Measurements from ENCODE around the gene GIPC1.

Gene GIPC1, protein sequence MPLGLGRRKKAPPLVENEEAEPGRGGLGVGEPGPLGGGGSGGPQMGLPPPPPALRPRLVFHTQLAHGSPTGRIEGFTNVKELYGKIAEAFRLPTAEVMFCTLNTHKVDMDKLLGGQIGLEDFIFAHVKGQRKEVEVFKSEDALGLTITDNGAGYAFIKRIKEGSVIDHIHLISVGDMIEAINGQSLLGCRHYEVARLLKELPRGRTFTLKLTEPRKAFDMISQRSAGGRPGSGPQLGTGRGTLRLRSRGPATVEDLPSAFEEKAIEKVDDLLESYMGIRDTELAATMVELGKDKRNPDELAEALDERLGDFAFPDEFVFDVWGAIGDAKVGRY

DNA sequence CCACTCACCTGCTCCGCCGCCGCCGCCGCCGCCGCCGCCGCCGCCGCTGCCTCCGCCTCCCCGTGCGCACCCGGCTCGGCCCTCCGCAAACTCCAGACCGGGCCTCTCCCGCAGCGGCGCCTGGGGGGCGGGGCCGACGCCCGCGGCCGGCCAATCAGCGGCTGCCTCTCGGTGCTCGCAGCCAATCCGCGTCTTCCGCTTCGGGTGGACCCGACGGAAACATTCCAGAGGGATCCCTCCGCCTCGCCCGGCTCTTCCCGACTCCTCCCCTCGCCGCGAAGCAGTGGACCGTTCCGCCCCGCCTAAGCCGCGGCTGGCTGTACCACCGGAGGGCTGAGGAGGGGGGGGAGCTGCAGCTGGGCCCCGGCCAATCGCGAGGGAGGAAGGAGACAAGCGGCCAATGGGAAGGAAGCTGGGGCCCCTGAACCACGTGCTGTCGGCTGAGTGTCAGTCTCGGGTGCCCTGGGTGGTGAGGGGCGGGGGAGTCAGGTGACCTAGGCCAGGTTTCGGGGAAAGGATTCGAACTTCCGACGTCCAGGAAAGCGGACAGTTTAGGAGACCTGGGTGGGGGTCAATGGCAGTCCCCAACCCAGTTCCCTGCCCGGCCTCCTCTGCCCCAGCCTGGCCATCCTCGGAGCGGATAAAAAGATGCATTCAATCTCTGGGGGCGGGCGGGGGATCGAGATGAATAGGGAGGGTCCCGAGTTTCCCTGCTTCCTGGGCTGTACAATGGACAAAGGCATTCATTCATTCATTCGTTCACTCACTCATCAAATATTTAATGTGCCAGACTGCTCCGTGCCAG, at the start of gene GIPC1:
GIPC1 (minus strand) TSS at position 99 of the 805 bp plus-strand sequence. CDS start 13,151 bp downstream, outside the sequence.
- H3K27me3 ChIP-seq (ENCODE audit: insufficient read depth, low read depth) = no peaks in the 10 kb centered on the region
- no peaks in the 10 kb centered on the region for H4K20me1 ChIP-seq (ENCODE audit: insufficient read depth)
- H3K9ac ChIP-seq = peak within 1 kb of the TSS; percentile 56; the same call in 1 of the 2 replicates
- peaks cover 6% of the 10 kb centered on the region for H3K4me1 ChIP-seq (ENCODE audit: low read depth, poor library complexity, severe bottlenecking)
- H3K79me2 ChIP-seq (ENCODE audit: insufficient read depth, low read depth) = no peaks in the 10 kb centered on the region
- no peaks in the 10 kb centered on the region for H3K36me3 ChIP-seq (ENCODE audit: insufficient read depth)
- H3K4me3 ChIP-seq (IDR thresholded peaks at IDR 0.05; ENCODE audit: insufficient read depth, low read depth, low read length) = no peak within 1 kb of the TSS
- H3K27ac ChIP-seq = no peak within 1 kb of the TSS; the same call in 1 of the 2 replicates
- H3K4me2 ChIP-seq = peak within 1 kb of the TSS; percentile 66
- TF ChIP-seq CTCF (conservative IDR thresholded peaks at IDR 0.05; ENCODE audit: low read depth, low read length) = no peak
- peak within 1 kb of the TSS; percentile 85 for H2AFZ ChIP-seq (ENCODE audit: low read depth)

GRCh38 chr19:14545716-14546082, 49.8 kb upstream of the GIPC1 start:
- Histone ChIP-seq H4K20me1 (ENCODE audit: insufficient read depth) (no peaks in the 10 kb centered on the region), H3K27me3 (ENCODE audit: insufficient read depth, low read depth) (no peaks in the 10 kb centered on the region), H3K27ac (no peak overlapping the region), H3K4me1 (ENCODE audit: low read depth, poor library complexity, severe bottlenecking) (peaks cover 2% of the 10 kb centered on the region), H3K4me3 (IDR thresholded peaks at IDR 0.05; ENCODE audit: insufficient read depth, low read depth, low read length) (no peak overlapping the region), H3K9ac (no peak overlapping the region), H3K36me3 (ENCODE audit: insufficient read depth) (no peaks in the 10 kb centered on the region), H3K79me2 (ENCODE audit: insufficient read depth, low read depth) (no peaks in the 10 kb centered on the region; the same call in 1 of the 2 replicates), H3K4me2 (no peak overlapping the region), H2AFZ (ENCODE audit: low read depth) (no peak overlapping the region)
- no peak for TF ChIP-seq CTCF (conservative IDR thresholded peaks at IDR 0.05; ENCODE audit: low read depth, low read length)

GRCh38 chr19:14544977-14545715, 49.2 kb upstream of the GIPC1 start:
- Histone ChIP-seq H3K79me2 (ENCODE audit: insufficient read depth, low read depth) (no peaks in the 10 kb centered on the region; the same call in 1 of the 2 replicates), H3K4me1 (ENCODE audit: low read depth, poor library complexity, severe bottlenecking) (no peaks in the 10 kb centered on the region), H3K4me2 (no peak overlapping the region)

More at GRCh38 chr19:14544977-14545715, 49.2 kb upstream of the GIPC1 start:
- Histone ChIP-seq H4K20me1 (ENCODE audit: insufficient read depth) (no peaks in the 10 kb centered on the region), H3K36me3 (ENCODE audit: insufficient read depth) (no peaks in the 10 kb centered on the region), H2AFZ (ENCODE audit: low read depth) (no peak overlapping the region), H3K27ac (no peak overlapping the region), H3K4me3 (IDR thresholded peaks at IDR 0.05; ENCODE audit: insufficient read depth, low read depth, low read length) (no peak overlapping the region), H3K27me3 (ENCODE audit: insufficient read depth, low read depth) (no peaks in the 10 kb centered on the region), H3K9ac (no peak overlapping the region)
- TF ChIP-seq CTCF (conservative IDR thresholded peaks at IDR 0.05; ENCODE audit: low read depth, low read length) = no peak
